ENCODE measurements around the gene ACTL7A.
A peak's percentile ranks its signal among the peaks of the same experiment; 100 is the strongest.
"Not testable (repeated sequence)": the region's sequence is repeated elsewhere in the genome, so short reads cannot be mapped to it uniquely, and the experiment has no call there.

ACTL7A gene, protein sequence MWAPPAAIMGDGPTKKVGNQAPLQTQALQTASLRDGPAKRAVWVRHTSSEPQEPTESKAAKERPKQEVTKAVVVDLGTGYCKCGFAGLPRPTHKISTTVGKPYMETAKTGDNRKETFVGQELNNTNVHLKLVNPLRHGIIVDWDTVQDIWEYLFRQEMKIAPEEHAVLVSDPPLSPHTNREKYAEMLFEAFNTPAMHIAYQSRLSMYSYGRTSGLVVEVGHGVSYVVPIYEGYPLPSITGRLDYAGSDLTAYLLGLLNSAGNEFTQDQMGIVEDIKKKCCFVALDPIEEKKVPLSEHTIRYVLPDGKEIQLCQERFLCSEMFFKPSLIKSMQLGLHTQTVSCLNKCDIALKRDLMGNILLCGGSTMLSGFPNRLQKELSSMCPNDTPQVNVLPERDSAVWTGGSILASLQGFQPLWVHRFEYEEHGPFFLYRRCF

DNA sequence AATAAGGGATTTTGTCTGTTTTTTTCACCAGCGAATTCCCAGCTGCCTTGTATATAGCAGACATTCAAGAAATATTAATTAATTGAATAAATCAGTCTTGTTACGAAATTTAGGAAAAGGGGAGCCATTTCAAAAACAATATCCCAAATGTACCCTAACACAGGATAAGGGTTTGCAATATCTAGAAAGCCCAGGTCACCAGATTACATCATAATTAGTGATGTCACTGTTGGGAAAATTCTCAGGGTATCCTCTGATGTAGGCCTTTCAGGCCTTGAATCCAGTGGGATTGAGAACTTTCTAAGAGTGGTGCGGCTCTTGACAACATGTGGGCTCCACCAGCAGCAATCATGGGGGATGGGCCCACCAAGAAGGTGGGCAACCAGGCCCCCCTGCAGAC lies at the start of gene ACTL7A:
ACTL7A (plus strand) TSS at position 270 of the 400 bp plus-strand sequence; CDS start at position 327, 57 bp downstream.
- no peak for DNase-seq (ENCODE audit: low read depth)

DNA sequence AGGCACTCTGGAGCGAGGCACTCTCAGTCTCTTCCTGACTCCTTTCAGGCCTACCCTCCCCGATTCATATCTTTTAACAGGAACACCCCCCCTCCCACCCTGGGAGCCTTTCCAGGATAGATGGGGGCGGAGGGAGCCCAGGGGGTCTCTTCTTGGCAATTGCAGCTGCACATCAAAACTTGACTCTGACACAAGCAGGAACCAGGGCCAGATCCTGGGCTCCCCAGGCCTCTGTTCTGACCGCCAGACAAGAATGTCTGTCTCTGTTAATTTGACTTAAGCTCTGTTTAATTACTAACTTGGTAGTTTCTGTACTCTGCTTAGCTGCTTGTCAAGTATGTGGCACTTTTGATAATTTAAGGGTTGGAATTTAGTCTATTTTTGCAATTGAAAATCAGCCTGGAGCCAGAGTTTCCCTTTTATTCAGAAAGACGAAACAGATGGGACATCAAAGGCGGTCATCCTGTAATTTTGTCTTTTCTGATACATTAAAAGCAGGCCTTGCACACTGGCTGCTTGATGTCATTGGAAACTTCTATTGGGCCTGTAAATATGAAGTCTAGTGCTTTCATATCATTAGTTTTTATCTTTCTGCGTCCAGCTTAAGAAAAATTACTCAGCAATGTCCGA lies 49.6 kb upstream of the ACTL7A start:
- DNase-seq (ENCODE audit: low read depth), result no peak

DNA sequence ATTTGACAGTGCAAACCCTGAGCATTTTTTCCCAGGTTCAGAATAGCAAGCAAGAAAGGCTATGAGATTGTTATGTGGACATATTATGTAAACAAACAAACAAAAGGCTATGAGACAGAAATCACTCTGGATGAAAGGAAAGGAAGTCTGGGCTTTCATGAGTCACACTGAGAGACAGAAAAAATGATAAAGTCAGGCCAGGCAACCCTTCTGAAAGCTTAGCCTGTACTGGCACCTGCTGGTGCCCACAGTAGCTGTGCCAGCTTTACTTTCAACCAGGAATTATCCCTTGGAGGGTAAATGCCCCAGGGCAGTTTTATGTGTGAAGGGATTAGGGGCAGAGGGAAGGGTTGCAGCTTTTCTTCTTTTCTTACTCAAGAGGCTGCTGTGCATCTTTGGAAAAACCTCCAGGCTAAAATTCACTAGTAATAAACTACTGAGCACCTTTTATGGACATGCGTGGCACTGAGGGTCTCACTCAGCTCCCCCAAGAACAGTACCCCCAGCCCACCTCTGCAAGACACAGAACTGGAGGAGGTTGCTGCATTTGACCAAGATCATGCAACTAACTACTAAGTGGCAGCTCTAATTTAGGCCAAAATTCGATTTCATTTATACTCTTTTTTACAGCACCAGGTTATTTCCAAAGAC lies 48.0 kb upstream of the ACTL7A start:
- DNase-seq (ENCODE audit: low read depth), result peak; percentile 48

DNA sequence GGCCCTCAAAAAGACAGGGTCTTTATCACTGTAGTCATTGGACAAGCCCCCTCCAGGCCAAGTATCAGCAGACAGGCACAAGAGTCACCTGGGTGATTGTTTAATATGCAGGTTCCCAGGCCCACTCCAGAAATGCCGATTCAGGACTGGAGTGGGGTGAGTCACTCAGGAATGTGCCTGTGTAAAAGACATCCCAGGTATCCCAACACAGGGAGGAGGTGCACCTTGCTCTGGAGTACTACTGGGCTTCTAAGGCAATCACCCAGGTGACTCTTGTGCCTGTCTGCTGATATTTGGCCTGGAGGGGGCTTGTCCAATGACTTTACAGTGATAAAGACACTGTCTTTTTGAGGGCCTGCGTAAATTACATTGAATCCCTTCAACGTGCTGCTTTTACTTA lies 46.9 kb upstream of the ACTL7A start:
- no peak for DNase-seq (ENCODE audit: low read depth)

DNA sequence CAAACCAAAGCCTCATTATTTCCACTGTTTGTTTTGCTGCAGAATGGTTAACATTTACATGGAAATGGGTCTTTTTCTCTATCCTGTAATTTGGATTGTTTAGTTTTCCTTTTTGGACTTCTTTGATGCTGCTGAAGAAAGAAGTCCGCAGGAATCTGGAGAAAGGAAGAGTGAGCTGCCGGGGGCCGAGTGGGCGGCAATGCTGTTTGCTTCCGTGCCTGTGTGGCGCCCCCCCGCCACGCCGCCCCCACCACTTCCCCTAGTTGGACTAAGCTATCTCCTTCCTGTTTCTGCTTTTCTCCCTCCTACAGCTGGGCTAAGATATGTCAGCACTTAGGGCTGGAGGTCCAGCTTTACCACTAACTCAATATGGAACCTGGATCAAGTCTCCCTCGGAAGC lies 46.0 kb upstream of the ACTL7A start:
- DNase-seq (ENCODE audit: low read depth), result no peak

DNA sequence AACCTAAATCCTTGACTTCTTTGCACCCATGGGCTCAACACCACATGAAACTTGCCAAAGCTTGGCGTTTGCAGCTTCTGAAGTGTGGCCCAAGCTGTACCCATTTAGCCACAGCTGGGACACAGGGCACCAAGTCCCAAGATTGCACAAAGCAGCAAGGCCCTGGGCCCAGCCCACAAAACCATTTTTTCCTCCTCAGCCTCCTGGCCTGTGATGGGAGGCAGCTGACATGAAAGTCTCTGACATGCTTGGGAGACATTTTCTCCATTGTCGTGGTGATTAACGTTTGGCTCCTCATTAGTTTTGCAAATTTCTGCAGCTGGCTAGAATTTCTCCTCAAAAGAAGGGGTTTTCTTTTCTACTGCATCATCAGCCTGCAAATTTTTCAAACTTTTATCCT lies 38.2 kb upstream of the ACTL7A start:
- no peak for DNase-seq (ENCODE audit: low read depth)

DNA sequence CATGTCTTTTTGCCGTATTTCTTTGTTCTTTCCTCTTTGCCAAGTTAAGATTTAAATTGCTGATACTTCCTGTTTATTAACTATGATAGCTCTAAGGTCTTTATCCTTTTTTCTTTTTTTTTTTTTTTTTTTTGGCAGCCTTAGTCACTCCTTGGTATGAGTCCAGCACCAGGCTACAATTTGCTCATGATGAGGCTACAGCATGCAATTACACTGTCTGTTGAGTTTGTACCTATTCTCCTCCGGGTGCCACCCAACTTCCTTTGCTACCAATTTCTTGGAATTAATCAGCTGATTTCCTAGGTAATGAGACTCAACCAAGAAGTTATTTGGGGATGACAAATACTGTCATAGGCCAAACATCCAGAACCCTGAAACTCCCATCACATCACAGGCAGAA lies 31.8 kb upstream of the ACTL7A start:
- DNase-seq (ENCODE audit: low read depth), result no peak

DNA sequence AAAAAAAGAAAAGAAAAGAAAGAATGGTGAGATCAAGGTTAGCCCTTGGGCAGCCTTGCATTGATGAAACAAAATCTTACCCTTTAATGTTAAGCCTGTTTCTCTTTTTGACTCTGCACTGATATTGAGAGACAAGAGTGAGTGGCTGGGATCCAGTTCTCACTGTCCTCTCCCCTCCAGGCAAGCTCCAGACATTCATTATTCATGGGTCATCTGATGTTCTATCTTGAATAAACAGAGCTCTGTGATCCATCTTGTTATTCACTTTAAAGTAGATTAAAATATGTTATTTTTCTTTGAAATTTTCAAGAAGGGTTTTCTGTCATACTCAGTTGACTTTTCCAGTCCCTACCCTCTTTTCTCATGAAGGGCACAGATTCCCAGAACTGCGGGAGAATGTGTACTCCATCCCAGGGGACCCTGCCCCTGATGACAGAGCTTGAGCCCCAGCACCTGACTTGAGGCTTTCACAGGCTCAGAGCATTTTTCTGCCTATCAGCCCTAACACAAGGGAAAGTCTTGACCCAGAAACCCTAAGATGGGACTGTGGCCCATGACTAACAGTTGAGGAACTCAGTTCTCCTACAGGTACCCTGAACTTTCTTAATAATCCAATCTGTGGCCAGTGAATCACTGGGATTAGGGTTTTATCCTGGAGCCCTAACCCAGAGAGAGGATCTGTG lies 30.4 kb upstream of the ACTL7A start:
- DNase-seq (ENCODE audit: low read depth), result peak; percentile 38

DNA sequence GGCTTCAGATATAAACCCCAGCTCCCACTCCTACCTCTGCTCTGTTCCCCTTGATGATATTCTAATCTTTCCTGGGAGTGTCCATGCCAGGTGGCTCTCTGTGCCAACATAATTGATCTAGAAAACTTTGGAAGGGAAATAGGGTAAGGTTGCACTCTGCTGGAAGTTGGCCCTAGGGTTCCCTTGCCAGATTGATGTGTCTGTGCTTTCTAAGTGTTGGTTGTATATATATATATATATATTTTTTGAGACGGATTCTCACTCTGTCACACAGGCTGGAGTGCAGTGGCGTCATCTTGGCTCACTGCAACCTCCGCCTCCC lies 29.9 kb upstream of the ACTL7A start:
- DNase-seq (ENCODE audit: low read depth), result no peak

DNA sequence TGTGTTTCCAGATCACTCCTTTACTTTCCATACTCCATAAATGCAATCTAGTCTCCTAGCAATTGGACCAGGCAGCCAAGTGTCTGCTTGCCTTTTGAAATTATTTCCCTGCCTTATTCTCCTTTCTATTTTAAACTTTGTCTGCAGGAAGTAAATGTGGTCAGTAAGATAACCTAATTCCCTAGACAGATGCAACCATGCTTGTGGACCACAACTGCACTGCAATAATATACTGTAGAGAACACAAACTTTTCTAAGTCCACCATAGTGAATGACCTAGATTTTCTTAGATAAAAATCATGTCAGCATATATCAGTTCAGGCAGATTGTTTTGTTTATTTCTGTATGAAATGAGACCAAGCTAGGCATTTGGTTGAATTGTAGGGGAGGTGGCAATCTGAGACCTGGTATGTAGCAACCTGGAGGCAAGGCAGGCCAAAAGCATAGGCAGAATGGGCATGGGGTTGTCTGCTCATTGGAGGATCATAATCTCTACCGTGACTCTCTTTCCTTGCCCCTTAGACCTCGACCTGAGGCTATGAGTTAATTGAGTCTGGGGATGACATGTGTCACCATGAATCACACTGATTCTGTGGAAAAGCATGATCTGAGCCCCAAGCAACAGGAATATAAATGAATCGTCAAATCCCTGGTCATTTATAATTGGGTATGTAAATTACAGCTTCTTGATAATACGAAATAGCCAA lies 27.0 kb upstream of the ACTL7A start:
- DNase-seq (ENCODE audit: low read depth), result no peak

DNA sequence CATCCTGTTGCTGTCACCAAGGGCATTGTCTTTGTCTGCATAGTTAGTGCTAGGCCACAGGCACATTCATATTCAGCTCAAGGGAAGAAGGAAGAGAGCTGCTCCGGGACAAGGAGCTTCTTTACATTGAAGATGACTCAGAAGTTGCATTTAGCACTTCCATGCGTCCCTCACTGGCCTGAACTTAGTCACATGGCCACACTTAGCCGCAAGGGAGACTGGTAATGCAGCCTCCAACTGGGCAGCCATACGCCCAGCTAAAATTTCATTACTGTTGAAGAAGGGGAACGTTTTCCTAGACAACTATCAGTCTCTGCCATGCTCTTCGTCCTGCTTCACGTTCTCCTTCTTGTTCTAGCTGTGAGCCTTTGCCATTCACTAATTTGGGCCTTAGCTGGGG lies 26.2 kb upstream of the ACTL7A start:
- DNase-seq (ENCODE audit: low read depth), result no peak

DNA sequence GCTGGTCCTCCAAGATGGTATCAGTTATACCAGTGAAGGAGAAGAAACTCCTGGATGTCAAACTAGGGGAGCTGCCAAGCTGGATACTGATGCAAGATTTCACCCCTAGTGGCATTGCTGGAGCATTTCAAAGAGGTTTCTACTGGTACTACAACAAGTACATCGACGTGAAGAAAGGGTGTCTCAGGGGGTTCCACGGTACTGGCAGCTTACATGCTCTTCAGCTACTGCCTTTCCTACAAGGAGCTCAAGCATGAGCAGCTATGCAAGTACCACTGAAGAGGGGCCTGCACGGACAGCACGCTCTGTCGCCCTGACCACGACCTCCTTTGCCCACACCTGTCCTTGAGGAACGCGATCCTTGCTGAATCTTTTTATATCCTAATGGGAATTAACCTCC lies 25.7 kb upstream of the ACTL7A start:
- no peak for DNase-seq (ENCODE audit: low read depth)

DNA sequence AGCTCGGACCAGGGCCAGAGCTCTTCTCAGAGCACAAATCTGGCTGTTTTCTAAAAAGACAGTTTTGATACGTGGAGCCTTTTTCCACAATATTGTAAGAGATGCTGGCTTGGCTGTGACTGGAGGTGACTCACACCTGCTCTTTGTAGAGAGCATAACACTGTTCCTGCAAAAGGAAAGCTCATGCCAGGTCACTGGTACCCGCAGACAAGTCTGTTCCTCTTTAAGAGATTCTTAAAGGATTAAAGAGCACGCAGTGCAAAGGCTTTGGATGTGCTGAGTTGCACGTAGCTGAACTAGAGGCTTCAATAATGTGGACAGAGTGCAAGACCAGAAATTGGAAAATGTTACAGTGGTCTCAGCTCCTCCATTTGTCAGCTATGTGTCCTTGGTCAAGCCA lies 25.3 kb upstream of the ACTL7A start:
- DNase-seq (ENCODE audit: low read depth), result no peak

DNA sequence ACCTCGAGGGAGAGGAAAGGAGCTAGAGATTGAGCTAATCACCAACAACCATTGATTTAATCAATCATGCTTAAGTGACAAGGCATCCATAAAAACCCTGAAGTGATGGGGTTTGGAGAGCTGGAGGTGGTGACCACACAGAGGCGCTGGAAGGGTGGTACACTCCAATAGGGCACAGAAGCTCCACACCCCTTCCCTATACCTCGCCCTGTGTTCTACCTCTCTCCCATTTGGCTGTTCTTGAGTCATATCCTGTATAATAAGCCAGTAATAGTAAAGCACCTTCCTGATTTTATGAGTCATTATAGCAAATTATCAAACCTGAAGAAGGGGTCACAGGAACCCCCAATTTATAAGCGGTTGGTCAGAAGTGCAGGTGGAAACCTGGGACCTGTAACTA lies 24.5 kb upstream of the ACTL7A start:
- DNase-seq (ENCODE audit: low read depth), result no peak

DNA sequence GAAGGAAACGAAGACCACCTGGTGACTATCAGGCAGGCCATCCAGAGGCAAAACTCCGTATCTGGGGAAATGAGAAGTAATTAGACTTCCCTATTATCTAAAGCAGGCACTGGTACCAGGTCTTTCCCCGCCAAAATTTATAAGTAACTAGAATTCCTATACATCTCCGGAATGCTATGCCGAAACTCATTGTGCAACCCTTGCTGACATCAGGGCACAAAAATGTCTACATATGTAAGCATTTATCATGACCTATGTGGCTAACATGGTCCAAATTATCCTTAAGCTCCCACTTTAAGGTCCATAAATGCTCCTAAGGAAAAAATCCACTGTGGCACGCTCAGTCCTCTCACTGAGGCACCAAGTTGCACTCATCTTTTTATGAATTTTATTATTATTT lies 24.0 kb upstream of the ACTL7A start:
- peak; percentile 96 for DNase-seq (ENCODE audit: low read depth)

DNA sequence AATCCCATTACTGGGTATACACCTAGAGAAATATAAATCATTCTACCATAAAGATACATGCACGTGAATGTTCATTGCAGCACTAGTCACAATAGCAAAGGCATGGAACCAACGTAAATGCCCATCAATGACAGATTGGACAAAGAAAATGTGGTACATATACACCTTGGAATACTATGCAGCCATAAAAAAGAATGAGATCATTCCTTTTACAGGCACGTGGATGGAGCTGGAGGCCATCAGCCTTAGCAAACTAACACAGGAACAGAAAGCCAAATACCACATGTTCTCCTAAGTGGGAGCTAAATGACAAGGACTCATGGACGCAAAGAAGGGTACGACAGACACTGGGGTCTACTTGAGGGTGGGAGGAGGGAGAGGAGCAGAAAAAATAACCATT lies 22.5 kb upstream of the ACTL7A start:
- DNase-seq (ENCODE audit: low read depth), result not testable (repeated sequence)

DNA sequence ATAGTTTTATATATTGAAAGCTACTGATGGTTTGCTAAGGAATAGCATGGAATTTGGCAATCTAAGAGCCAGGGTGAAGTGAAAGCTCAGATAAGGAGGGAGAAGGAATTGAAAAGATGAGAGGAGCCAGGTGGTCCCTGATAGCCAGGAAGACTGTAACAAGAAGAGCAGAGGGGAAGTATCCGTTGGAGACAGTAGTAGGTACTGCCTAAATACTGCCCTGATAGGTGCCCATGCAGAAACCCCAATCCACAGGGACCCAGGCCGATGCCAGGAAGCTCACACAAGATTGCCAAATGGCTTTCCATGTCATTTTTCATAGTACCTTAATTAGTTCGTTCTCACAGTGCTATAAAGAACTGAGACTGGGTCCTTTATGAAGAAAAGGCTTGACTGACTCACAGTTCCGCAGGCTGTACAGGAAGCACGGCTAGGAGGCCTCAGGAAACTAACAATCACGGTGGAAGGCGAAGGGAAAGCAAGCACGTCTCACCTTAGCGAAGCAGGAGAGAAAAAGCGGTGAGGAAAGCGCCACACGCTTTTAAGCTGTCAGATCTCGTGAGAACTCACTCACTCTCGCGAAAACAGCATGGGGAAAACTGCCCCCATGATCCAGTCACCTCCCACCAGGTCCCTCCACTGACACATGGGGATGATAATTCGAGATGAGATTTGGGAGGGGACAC lies 19.3 kb upstream of the ACTL7A start:
- no peak for DNase-seq (ENCODE audit: low read depth)

DNA sequence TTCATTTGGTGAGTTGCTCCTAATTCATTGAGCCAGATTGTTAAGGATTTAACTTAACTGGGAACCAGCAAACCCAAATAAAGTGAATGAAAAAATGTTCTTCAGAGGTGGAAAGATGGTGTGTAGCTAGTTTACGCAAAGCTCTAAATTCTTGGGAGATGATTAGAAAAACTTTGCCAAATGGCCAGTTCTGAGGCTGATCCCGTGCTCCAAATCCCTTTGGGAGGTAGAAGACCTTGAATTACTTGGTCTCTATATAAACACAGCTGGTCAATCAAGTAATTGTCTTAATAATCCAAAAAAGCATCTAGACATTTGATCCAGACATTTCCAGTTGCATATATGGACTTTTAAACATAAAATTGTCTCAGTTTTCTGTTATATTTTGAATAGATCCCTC lies 17.7 kb upstream of the ACTL7A start:
- DNase-seq (ENCODE audit: low read depth), result no peak

DNA sequence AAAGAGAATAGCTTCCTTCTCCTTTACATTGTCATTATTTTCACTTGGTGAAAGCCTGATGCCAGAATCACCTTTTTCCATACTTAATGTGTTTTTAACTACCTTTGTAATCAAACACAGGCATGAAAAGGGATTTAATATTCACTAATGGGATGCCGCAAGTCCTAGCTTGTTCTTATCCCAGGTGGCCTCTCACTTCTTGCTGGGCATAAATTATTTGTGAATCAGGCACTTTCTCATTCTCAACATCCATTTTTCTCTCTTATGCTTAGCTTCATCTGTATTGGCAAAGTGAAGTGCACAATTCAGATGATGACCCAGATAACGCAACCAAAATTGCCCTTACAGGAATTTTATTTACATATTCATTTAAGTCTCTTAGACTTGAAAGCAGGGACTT lies 17.2 kb upstream of the ACTL7A start:
- no peak for DNase-seq (ENCODE audit: low read depth)

DNA sequence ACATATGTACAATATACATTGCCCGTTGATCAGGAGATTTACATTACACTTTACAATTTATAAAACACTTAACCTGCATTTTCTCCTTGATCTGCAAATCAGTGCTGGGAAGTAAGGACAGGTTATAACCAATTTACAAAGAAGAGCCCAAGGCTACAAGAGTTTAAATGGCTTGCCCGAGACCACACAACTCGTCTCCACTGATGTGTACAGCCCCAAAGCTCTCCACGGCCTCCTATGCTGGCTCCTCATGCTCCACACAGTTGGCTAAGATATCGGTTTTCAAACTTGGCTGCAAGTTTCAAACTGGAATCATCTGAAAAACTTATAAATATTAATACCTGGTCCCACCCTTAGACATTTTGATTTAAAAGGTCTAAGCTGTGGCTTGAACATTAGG lies 16.6 kb upstream of the ACTL7A start:
- no peak for DNase-seq (ENCODE audit: low read depth)

DNA sequence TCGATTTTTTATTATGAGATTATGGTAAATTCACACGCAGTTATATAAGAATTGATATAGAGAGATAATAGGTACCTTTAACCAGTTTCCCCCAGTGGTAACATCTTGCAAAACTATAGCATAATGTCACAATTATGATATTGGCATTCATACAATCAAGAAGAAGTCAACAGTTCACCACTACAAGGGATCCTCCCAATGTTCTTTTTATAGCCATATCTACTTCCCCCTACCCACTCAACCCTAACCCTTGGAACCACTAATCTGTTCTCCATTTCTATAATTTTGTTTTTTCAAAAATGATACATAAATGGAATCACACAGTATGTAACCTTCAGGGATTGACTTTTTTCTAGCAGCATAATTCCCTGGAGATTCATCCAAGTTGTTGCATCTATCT lies 16.1 kb upstream of the ACTL7A start:
- no peak for DNase-seq (ENCODE audit: low read depth)

DNA sequence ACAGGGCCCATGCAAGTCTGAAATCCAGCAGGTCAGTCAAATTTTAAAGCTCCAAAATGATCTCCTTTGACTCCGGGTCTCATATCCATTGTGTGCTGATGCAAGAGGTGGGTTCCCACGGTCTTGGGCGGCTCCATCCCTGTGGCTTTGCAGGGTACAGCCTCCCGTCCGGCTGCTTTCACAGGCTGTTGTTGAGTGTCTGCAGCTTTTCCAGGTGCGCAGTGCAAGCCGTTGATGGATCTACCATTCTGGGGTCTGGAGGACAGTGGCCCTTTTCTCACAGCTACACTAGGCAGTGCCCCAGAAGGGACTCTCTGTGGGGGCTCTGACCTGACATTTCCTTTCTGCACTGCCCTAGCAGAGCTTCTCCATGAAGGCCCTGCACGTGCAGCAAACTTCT lies 13.8 kb upstream of the ACTL7A start:
- not testable (repeated sequence) for DNase-seq (ENCODE audit: low read depth)
